Body of pancreas (tissue), 4 donors: Measurements from ENCODE around the gene GHRHR. TPM values are rescaled to one million over a fixed set of nuclear protein-coding genes. Genes with fewer than 3 reads are reported as not detected.

Experiments
- ATAC-seq: fragments of 150-250 bp; one replicate; pipeline ENCODE4 v1.9.1; 2016
- DNase-seq, 4 donors: peaks; one replicate each; pipeline ENCODE4 v3.0.0-alpha.2; 2019
- H3K27ac ChIP-seq, 4 donors: fragments of 200-600 bp; sonication (generic); 1 replicate in 3 of 4; 2 replicates in 1 of 4; pipeline versions ENCODE4 v1.5.1 to v1.6.1; 2016 to 2019; ENCODE audit warnings: mild to moderate bottlenecking in 1 of 4, mixed read lengths in 1 of 4, moderate library complexity in 1 of 4
- H3K27me3 ChIP-seq, 2 donors: fragments of 200-600 bp; sonication (generic); one replicate each; pipeline ENCODE4 v1.6.0; 2016; ENCODE audit warnings: mild to moderate bottlenecking in 1 of 2
- H3K36me3 ChIP-seq, 2 donors: fragments of 200-600 bp; sonication (generic); replicated peaks in 1 of 2; 2 replicates each; pipeline ENCODE4 v1.5.1; 2016; ENCODE audit warnings: low read depth in 2 of 2; ENCODE audit not compliant: insufficient read depth in 1 of 2
- H3K4me1 ChIP-seq: fragments of 200-600 bp; sonication (generic); one replicate; pipeline ENCODE4 v1.6.0; 2016
- H3K4me3 ChIP-seq, 2 donors: fragments of 200-600 bp; sonication (generic); 1 replicate in 1 of 2; 2 replicates in 1 of 2; pipeline ENCODE4 v1.5.1; 2016 to 2019
- H3K9me3 ChIP-seq, 3 donors: fragments of 200-600 bp; sonication (generic); 1 replicate in 2 of 3; 2 replicates in 1 of 3; pipeline ENCODE4 v1.5.1; 2016
- CTCF ChIP-seq, 7 experiments: fragments of 450-650 bp in 4 of 7; fragments of 200-600 bp in 3 of 7; sonication (generic) in 3 of 7; IDR thresholded peaks; one replicate each; pipeline ENCODE4 v1.5.1; 2016 to 2019; ENCODE audit warnings: antibody characterized with exemption in 7 of 7
- POLR2A ChIP-seq, 3 donors: fragments of 450-650 bp; IDR thresholded peaks; one replicate each; pipeline ENCODE4 v1.6.1; 2016; ENCODE audit warnings: antibody characterized with exemption in 3 of 3, mild to moderate bottlenecking in 2 of 3
- WGBS, 2 donors: methylation state at CpG; one replicate each; pipeline ENCODE4 v1.1.5; 2017; 5-methylcytosine and 5-hydroxymethylcytosine counted together
- intact Hi-C: fragments of 100-400 bp; cut with DNase I; formaldehyde crosslinking; loops from one replicate; pipeline ENCODE4 v1.15.1; 2023
- total RNA-seq, 2 donors: library from RNA; depleted of rRNA; stranded (reverse); fragments of >200 nt; gene quantifications; one replicate each; pipeline ENCODE4 v1.1.0, GENCODE V29; 2016

GHRHR gene
- total RNA-seq, 2 donors from 2014 or later = not detected

GRCh38 chr7:30968747-30969603 is 5.2 kb downstream of the GHRHR start:
- no peak overlapping the region for H3K27ac ChIP-seq
- no peaks in the 10 kb centered on the region for H3K9me3 ChIP-seq
- ATAC-seq = no peak
- H3K4me1 ChIP-seq = peaks cover 16% of the 10 kb centered on the region
- no peak overlapping the region for H3K4me3 ChIP-seq
- DNase-seq = no peak
- no peak for TF ChIP-seq POLR2A (IDR thresholded peaks at IDR 0.05)
- no peak for TF ChIP-seq CTCF (IDR thresholded peaks at IDR 0.05)
- no peaks in the 10 kb centered on the region for H3K36me3 ChIP-seq
- H3K27me3 ChIP-seq = no peaks in the 10 kb centered on the region
- intact Hi-C loops = no loop called here
- 67 to 74% methylated on average over 6 to 7 of the region's 7 CpGs for WGBS, 2 donors

- H3K36me3 ChIP-seq = no peaks in the 10 kb centered on the region
- no peaks in the 10 kb centered on the region for H3K27me3 ChIP-seq
- no peak for DNase-seq
- intact Hi-C loops = no loop called here
- H3K27ac ChIP-seq = no peak overlapping the region
- ATAC-seq = no peak
- H3K4me1 ChIP-seq = peaks cover 21% of the 10 kb centered on the region
- TF ChIP-seq POLR2A (IDR thresholded peaks at IDR 0.05) = no peak
- TF ChIP-seq CTCF (IDR thresholded peaks at IDR 0.05) = no peak
- H3K4me3 ChIP-seq = no peak overlapping the region
- H3K9me3 ChIP-seq = no peaks in the 10 kb centered on the region
- whole genome bisulfite sequencing, 2 donors = 100% methylated on average over 1 of the region's 1 CpG; no CpG with 5 or more reads in 1 of the 2 donors
These were observed 5.8 kb downstream of the GHRHR start for GRCh38 chr7:30969604-30969970.

- peaks cover 25% of the 10 kb centered on the region for H3K4me1 ChIP-seq
- no peak overlapping the region for H3K27ac ChIP-seq
- no peak for TF ChIP-seq POLR2A (IDR thresholded peaks at IDR 0.05)
- no peak for TF ChIP-seq CTCF (IDR thresholded peaks at IDR 0.05)
- 76 to 86% methylated on average over 5 of the region's 5 CpGs for WGBS, 2 donors
- H3K36me3 ChIP-seq = no peaks in the 10 kb centered on the region
- no peaks in the 10 kb centered on the region for H3K27me3 ChIP-seq
- no peaks in the 10 kb centered on the region for H3K9me3 ChIP-seq
- ATAC-seq (no peak), DNase-seq (no peak)
- H3K4me3 ChIP-seq = no peak overlapping the region
- intact Hi-C loops = no loop called here
These were observed 6.3 kb downstream of the GHRHR start for GRCh38 chr7:30970074-30970473.

- no peak overlapping the region for H3K27ac ChIP-seq
- 32 to 33% methylated on average over 6 of the region's 6 CpGs for WGBS, 2 donors
- peaks cover 31% of the 10 kb centered on the region for H3K4me1 ChIP-seq
- no peaks in the 10 kb centered on the region for H3K27me3 ChIP-seq
- TF ChIP-seq CTCF (IDR thresholded peaks at IDR 0.05) = no peak
- no peak for TF ChIP-seq POLR2A (IDR thresholded peaks at IDR 0.05)
- no peaks in the 10 kb centered on the region for H3K36me3 ChIP-seq
- intact Hi-C loops = no loop called here
- H3K9me3 ChIP-seq = no peaks in the 10 kb centered on the region
- ATAC-seq = peak; percentile 8
- H3K4me3 ChIP-seq = no peak overlapping the region
- DNase-seq = peak in 1 of 4 donors; percentile 23
These were observed 6.9 kb downstream of the GHRHR start for GRCh38 chr7:30970594-30971094.
